Panc1 (cell line): ENCODE data around the gene ARSG.

Experiments
- POLR2AphosphoS5 ChIP-seq: IDR thresholded peaks from 2 replicates; pipeline ENCODE4 v1.6.1; 2012; ENCODE audit warnings: mild to moderate bottlenecking, low read depth, low read length, moderate library complexity
- SIN3A ChIP-seq: IDR thresholded peaks from 2 replicates; pipeline ENCODE4 v1.6.1; 2012; ENCODE audit warnings: low read depth, mild to moderate bottlenecking, low read length, moderate library complexity, borderline replicate concordance; ENCODE audit not compliant: insufficient read depth
- TCF7L2 ChIP-seq: IDR thresholded peaks from 2 replicates; pipeline ENCODE4 v1.6.1; 2011; ENCODE audit warnings: mild to moderate bottlenecking, low read depth, low read length, inconsistent platforms
- TF ChIP-seq, protein P1 (sequence below): fragments of 450-650 bp; IDR thresholded peaks from 2 replicates; pipeline ENCODE4 v1.5.1; 2017; ENCODE audit warnings: mild to moderate bottlenecking
- TF ChIP-seq, protein P2 (sequence below), 2 experiments: IDR thresholded peaks; 2 replicates each; pipeline ENCODE4 v1.6.1; 2011 to 2012; ENCODE audit warnings: low read depth in 2 of 2, control low read depth in 1 of 2, low read length in 1 of 2, mild to moderate bottlenecking in 1 of 2, moderate library complexity in 1 of 2; ENCODE audit not compliant: insufficient read depth in 1 of 2

DNA sequence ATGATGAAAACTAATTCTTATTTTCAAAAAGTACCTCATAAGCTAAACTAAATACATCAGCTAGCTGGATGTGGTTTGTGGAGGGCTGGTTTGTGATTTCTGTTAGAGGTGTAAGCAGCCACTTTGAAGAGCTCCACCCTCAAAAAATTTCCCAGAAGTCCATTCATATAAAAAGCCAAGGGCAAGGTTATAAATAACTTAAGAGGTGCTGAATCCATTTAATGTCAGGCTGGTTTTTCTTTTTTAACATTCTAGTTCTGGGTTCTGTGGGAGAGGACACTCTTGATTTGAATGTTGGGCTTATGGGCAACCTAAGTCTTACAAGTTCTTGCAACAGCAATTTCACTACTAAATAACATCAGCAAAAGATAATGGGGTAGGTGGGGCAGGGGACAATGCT, 169.4 kb downstream of the ARSG start:
- TF ChIP-seq, protein P1, sequence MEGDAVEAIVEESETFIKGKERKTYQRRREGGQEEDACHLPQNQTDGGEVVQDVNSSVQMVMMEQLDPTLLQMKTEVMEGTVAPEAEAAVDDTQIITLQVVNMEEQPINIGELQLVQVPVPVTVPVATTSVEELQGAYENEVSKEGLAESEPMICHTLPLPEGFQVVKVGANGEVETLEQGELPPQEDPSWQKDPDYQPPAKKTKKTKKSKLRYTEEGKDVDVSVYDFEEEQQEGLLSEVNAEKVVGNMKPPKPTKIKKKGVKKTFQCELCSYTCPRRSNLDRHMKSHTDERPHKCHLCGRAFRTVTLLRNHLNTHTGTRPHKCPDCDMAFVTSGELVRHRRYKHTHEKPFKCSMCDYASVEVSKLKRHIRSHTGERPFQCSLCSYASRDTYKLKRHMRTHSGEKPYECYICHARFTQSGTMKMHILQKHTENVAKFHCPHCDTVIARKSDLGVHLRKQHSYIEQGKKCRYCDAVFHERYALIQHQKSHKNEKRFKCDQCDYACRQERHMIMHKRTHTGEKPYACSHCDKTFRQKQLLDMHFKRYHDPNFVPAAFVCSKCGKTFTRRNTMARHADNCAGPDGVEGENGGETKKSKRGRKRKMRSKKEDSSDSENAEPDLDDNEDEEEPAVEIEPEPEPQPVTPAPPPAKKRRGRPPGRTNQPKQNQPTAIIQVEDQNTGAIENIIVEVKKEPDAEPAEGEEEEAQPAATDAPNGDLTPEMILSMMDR, result no peak
- TF ChIP-seq, protein P2, sequence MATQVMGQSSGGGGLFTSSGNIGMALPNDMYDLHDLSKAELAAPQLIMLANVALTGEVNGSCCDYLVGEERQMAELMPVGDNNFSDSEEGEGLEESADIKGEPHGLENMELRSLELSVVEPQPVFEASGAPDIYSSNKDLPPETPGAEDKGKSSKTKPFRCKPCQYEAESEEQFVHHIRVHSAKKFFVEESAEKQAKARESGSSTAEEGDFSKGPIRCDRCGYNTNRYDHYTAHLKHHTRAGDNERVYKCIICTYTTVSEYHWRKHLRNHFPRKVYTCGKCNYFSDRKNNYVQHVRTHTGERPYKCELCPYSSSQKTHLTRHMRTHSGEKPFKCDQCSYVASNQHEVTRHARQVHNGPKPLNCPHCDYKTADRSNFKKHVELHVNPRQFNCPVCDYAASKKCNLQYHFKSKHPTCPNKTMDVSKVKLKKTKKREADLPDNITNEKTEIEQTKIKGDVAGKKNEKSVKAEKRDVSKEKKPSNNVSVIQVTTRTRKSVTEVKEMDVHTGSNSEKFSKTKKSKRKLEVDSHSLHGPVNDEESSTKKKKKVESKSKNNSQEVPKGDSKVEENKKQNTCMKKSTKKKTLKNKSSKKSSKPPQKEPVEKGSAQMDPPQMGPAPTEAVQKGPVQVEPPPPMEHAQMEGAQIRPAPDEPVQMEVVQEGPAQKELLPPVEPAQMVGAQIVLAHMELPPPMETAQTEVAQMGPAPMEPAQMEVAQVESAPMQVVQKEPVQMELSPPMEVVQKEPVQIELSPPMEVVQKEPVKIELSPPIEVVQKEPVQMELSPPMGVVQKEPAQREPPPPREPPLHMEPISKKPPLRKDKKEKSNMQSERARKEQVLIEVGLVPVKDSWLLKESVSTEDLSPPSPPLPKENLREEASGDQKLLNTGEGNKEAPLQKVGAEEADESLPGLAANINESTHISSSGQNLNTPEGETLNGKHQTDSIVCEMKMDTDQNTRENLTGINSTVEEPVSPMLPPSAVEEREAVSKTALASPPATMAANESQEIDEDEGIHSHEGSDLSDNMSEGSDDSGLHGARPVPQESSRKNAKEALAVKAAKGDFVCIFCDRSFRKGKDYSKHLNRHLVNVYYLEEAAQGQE (IDR thresholded peaks at IDR 0.05; ENCODE audit: insufficient read depth in 1 of 2, low read depth in 2 of 2, low read length in 1 of 2), result no peak
- TF ChIP-seq POLR2AphosphoS5, result no peak
- no peak for TF ChIP-seq SIN3A
- TF ChIP-seq TCF7L2, result no peak
